GM12878 (cell line): Measurements from ENCODE around the gene CAMTA1. TPM values are rescaled to one million over a fixed set of nuclear protein-coding genes. Genes with fewer than 3 reads are reported as not detected.

Experiments
- ATAC-seq: fragments of 200-7000 bp; cut with Tn5 transposase; 3 replicates; pipeline ENCODE4 v1.9.1; 2020; ENCODE audit warnings: mild to moderate bottlenecking, moderate library complexity
- BruUV-seq: library from RNA; stranded (reverse); fragments of 400-500 nt; replicated peaks from 2 replicates; lab custom pipeline; 2021; lab: Mats Ljungman, UMichigan
- CTCF ChIA-PET: fragments of 300-600 bp; sonication (Branson Sonifier 250); formaldehyde crosslinking; extraction: SDS; loops from one replicate; lab custom pipeline; 2021; ENCODE audit warnings: inconsistent platforms; lab: Yijun Ruan, JAX
- POLR2A ChIA-PET: fragments of 350-600 bp; formaldehyde crosslinking; extraction: SDS; loops from one replicate; lab custom pipeline; 2021; ENCODE audit warnings: inconsistent platforms; lab: Charles Lee
- RAD21 ChIA-PET: fragments of 300-600 bp; sonication (Branson Sonifier 250); formaldehyde crosslinking; loops from one replicate; lab custom pipeline; 2023; ENCODE audit warnings: antibody characterized with exemption; ENCODE audit not compliant: unreplicated experiment; lab: Charles Lee
- SMC1A ChIA-PET: fragments of 300-600 bp; sonication (Branson Sonifier 250); formaldehyde crosslinking; loops from one replicate; lab custom pipeline; 2023; ENCODE audit not compliant: unreplicated experiment, uncharacterized antibody; lab: Charles Lee
- DNase-seq: peaks from one replicate; pipeline ENCODE4 v3.0.0-alpha.2; 2011; ENCODE audit warnings: low read depth, low spot score
- FAIRE-seq: peaks from 3 replicates; lab custom pipeline; 2011; peaks lifted over from hg19 to GRCh38; lab: Jason Lieb, UNC
- H2AFZ ChIP-seq: 2 replicates; pipeline ENCODE4 v1.6.0; 2011; ENCODE audit warnings: low read depth, low read length, control low read depth; ENCODE audit not compliant: control insufficient read depth
- H3K27ac ChIP-seq: 2 replicates; pipeline ENCODE4 v1.5.1; 2011; ENCODE audit warnings: control low read depth; ENCODE audit not compliant: control insufficient read depth, insufficient read depth
- H3K27me3 ChIP-seq, 2 experiments: replicated peaks in 1 of 2; 2 replicates each; pipeline versions ENCODE4 v1.6.0 to v1.6.1; 2011; ENCODE audit warnings: low read length in 1 of 2; ENCODE audit not compliant: control insufficient read depth in 2 of 2, insufficient read depth in 2 of 2
- H3K36me3 ChIP-seq, 2 experiments: 2 replicates each; pipeline ENCODE4 v1.5.1; 2011; ENCODE audit warnings: low read length in 1 of 2; ENCODE audit not compliant: control insufficient read depth in 2 of 2, insufficient read depth in 2 of 2
- H3K4me1 ChIP-seq: 2 replicates; pipeline ENCODE4 v1.6.1; 2011; ENCODE audit warnings: mild to moderate bottlenecking, low read length, moderate library complexity, mixed read lengths; ENCODE audit not compliant: control insufficient read depth, insufficient read depth
- H3K4me2 ChIP-seq: 2 replicates; pipeline ENCODE4 v1.6.0; 2011; ENCODE audit warnings: control low read depth; ENCODE audit not compliant: control insufficient read depth, insufficient read depth
- H3K4me3 ChIP-seq: fragments of 200-600 bp; sonication (generic); 2 replicates; pipeline ENCODE4 v1.5.1; 2016
- H3K79me2 ChIP-seq: 2 replicates; pipeline ENCODE4 v1.6.0; 2011; ENCODE audit warnings: low read length; ENCODE audit not compliant: control insufficient read depth, insufficient read depth
- H3K9ac ChIP-seq: 2 replicates; pipeline ENCODE4 v1.8.0; 2011; ENCODE audit warnings: low read length, control low read depth, mixed read lengths; ENCODE audit not compliant: control insufficient read depth, insufficient read depth
- H3K9me3 ChIP-seq: replicated peaks from 3 replicates; pipeline ENCODE4 v1.5.1; 2011; ENCODE audit warnings: mild to moderate bottlenecking, low read length; ENCODE audit not compliant: control insufficient read depth, insufficient read depth
- H4K20me1 ChIP-seq: 2 replicates; pipeline ENCODE4 v1.6.0; 2011; ENCODE audit not compliant: control insufficient read depth, insufficient read depth
- ATF2 ChIP-seq: IDR thresholded peaks from 2 replicates; pipeline ENCODE4 v1.6.1; 2012; ENCODE audit warnings: low read length, inconsistent platforms
- CEBPB ChIP-seq, 2 experiments: fragments of 150-350 bp in 1 of 2; IDR thresholded peaks; 2 replicates each; pipeline ENCODE4 v1.6.1; 2012 to 2014; ENCODE audit warnings: low read depth in 2 of 2, low read length in 2 of 2, borderline replicate concordance in 1 of 2, inconsistent platforms in 1 of 2
- CTCF ChIP-seq, 3 experiments: IDR thresholded peaks in 2 of 3; conservative IDR thresholded peaks in 1 of 3; 2 replicates each; pipeline ENCODE4 v1.5.1; 2011; ENCODE audit warnings: low read depth in 3 of 3, low read length in 3 of 3, mild to moderate bottlenecking in 3 of 3, control low read depth in 2 of 3, moderate library complexity in 2 of 3, inconsistent platforms in 1 of 3, mixed read lengths in 1 of 3; ENCODE audit not compliant: control insufficient read depth in 2 of 3, insufficient read depth in 1 of 3; ENCODE audit errors: extremely low read depth in 1 of 3
- EED ChIP-seq: sonication (generic); IDR thresholded peaks from 2 replicates; pipeline ENCODE4 v1.6.1; 2016; ENCODE audit warnings: antibody characterized with exemption, low read depth
- EP300 ChIP-seq, 2 experiments: fragments of 150-350 bp in 1 of 2; IDR thresholded peaks; 2 replicates each; pipeline ENCODE4 v1.6.1; 2011 to 2012; ENCODE audit warnings: low read depth in 2 of 2, low read length in 2 of 2, borderline replicate concordance in 1 of 2, improper control_type of control experiment in 1 of 2, inconsistent platforms in 1 of 2; ENCODE audit not compliant: control insufficient read depth in 1 of 2
- ETV6 ChIP-seq, 2 experiments: fragments of 450-650 bp in 1 of 2; IDR thresholded peaks in 1 of 2; conservative IDR thresholded peaks in 1 of 2; 2 replicates each; pipeline ENCODE4 v1.6.1; 2014; ENCODE audit warnings: antibody characterized with exemption in 1 of 2, borderline replicate concordance in 1 of 2, low read depth in 1 of 2, mild to moderate bottlenecking in 1 of 2, moderate library complexity in 1 of 2
- HDAC2 ChIP-seq: fragments of 200-600 bp; sonication (generic); IDR thresholded peaks from 2 replicates; pipeline ENCODE4 v1.6.1; 2017
- IKZF2 ChIP-seq, 2 experiments: fragments of 450-650 bp; IDR thresholded peaks; 2 replicates each; pipeline ENCODE4 v1.6.1; 2017; ENCODE audit warnings: mild to moderate bottlenecking in 2 of 2, moderate library complexity in 2 of 2
- NKRF ChIP-seq: fragments of 450-650 bp; conservative IDR thresholded peaks from 2 replicates; pipeline ENCODE4 v1.6.1; 2017; ENCODE audit warnings: mild to moderate bottlenecking, moderate library complexity
- RUNX3 ChIP-seq: IDR thresholded peaks from 2 replicates; pipeline ENCODE4 v1.6.1; 2012; ENCODE audit warnings: low read length, inconsistent platforms
- SP1 ChIP-seq: IDR thresholded peaks from one replicate; pipeline ENCODE4 v1.6.1; 2011; ENCODE audit warnings: low read depth, low read length
- SPI1 ChIP-seq: IDR thresholded peaks from 2 replicates; pipeline ENCODE4 v1.6.1; 2011; ENCODE audit warnings: low read depth, mild to moderate bottlenecking, low read length, moderate library complexity, borderline replicate concordance; ENCODE audit not compliant: insufficient read depth
- SRF ChIP-seq, 2 experiments: IDR thresholded peaks; 2 replicates each; pipeline ENCODE4 v1.6.1; 2011; ENCODE audit warnings: low read depth in 2 of 2, low read length in 2 of 2, mild to moderate bottlenecking in 1 of 2, moderate library complexity in 1 of 2
- TCF3 ChIP-seq: IDR thresholded peaks from 2 replicates; pipeline ENCODE4 v1.6.1; 2012; ENCODE audit warnings: low read depth, mild to moderate bottlenecking, low read length, borderline replicate concordance; ENCODE audit not compliant: insufficient read depth
- YY1 ChIP-seq: IDR thresholded peaks from 2 replicates; pipeline ENCODE4 v1.6.1; 2011; ENCODE audit warnings: low read depth, mild to moderate bottlenecking, low read length
- ZNF207 ChIP-seq: fragments of 450-650 bp; IDR thresholded peaks from 2 replicates; pipeline ENCODE4 v1.6.1; 2014; ENCODE audit warnings: antibody characterized with exemption, mild to moderate bottlenecking, borderline replicate concordance
- ZNF384 ChIP-seq: IDR thresholded peaks from 2 replicates; pipeline ENCODE4 v1.6.1; 2012; ENCODE audit warnings: low read depth, mild to moderate bottlenecking, low read length, improper control_type of control experiment, borderline replicate concordance
- ZSCAN29 ChIP-seq: fragments of 450-650 bp; IDR thresholded peaks from 2 replicates; pipeline ENCODE4 v1.6.1; 2017; ENCODE audit warnings: mild to moderate bottlenecking, moderate library complexity
- ZZZ3 ChIP-seq: IDR thresholded peaks from 2 replicates; pipeline ENCODE4 v1.6.1; 2011; ENCODE audit warnings: low read depth; ENCODE audit not compliant: control insufficient read depth, insufficient read length
- WGBS: methylation state at CpG from one replicate; pipeline ENCODE4 v1.1.6; 2016; ENCODE audit warnings: low lambda C conversion rate; ENCODE audit not compliant: insufficient replicate concordance, insufficient coverage; ENCODE audit errors: missing lambda C conversion rate; 5-methylcytosine and 5-hydroxymethylcytosine counted together
- in situ Hi-C: fragments of 300-500 bp; cut with MboI; formaldehyde crosslinking; loops from 9 replicates; pipeline ENCODE4 v1.14.3; 2018; ENCODE audit warnings: mixed read lengths
- intact Hi-C: fragments of 100-400 bp; cut with micrococcal nuclease; formaldehyde crosslinking; loops from one replicate; pipeline ENCODE4 v1.14.2; 2022; ENCODE audit not compliant: unreplicated experiment
- polyA plus RNA-seq, 11 experiments: library from polyadenylated mRNA; depleted of rRNA in 4 of 11; unstranded in 6 of 11; stranded (reverse) in 5 of 11; fragments of >200 nt; fragmentation: Nextera tagmentation in 4 of 11; fragmentation: Illumina TruSeq in 1 of 11; extraction: Ambion mirVana in 4 of 11; extraction: Trizol in 1 of 11; gene quantifications; 1 replicate in 1 of 11; 2 replicates in 10 of 11; pipeline versions ENCODE4 v1.2.1 to v1.2.3, GENCODE V29; 2011 to 2016; ENCODE audit warnings: inconsistent platforms in 2 of 11, missing spikeins in 2 of 11, low read depth in 1 of 11
- total RNA-seq, 4 experiments: library from RNA; depleted of rRNA in 3 of 4; stranded (reverse); fragments of >200 nt in 3 of 4; fragmentation: Illumina TruSeq in 1 of 4; extraction: Trizol in 1 of 4; gene quantifications; 2 replicates each; pipeline versions ENCODE4 v1.2.1 to v1.2.3, GENCODE V29; 2013 to 2021

Gene CAMTA1
- total and polyA plus RNA-seq, 10 of the 15 experiments (the other 5 are each of a cell fraction or from before 2014, with no cell fraction given): 37.7 to 148 (median 76.4) TPM

GRCh38 chr1:6776895-6777294 lies 8.4 kb upstream of the CAMTA1 start:
- peaks cover 28% of the 10 kb centered on the region for H3K4me1 ChIP-seq
- TF ChIP-seq ZNF207: no peak
- no peak for TF ChIP-seq SRF (IDR thresholded peaks at IDR 0.05; ENCODE audit: low read depth in 2 of 2, low read length in 2 of 2)
- no peak for TF ChIP-seq EP300 (IDR thresholded peaks at IDR 0.05; ENCODE audit: borderline replicate concordance in 1 of 2, control insufficient read depth in 1 of 2, low read depth in 2 of 2, low read length in 2 of 2)
- no peak for TF ChIP-seq HDAC2
- peak; percentile 58; the same call in 1 of the 2 replicates for TF ChIP-seq SPI1
- no peak for TF ChIP-seq CTCF (IDR thresholded peaks at IDR 0.05 in 2 of 3, conservative IDR thresholded peaks at IDR 0.05 in 1 of 3; ENCODE audit: control insufficient read depth in 2 of 3, extremely low read depth in 1 of 3, insufficient read depth in 1 of 3, low read depth in 3 of 3, low read length in 3 of 3)
- TF ChIP-seq ZZZ3: no peak
- TF ChIP-seq ZSCAN29: no peak
- peak; percentile 13; the same call in 1 of the 2 replicates for TF ChIP-seq RUNX3
- peak; percentile 18; the same call in 1 of the 2 replicates for TF ChIP-seq EED
- no peak for TF ChIP-seq ETV6 (conservative IDR thresholded peaks at IDR 0.05 in 1 of 2, IDR thresholded peaks at IDR 0.05 in 1 of 2; ENCODE audit: borderline replicate concordance in 1 of 2, low read depth in 1 of 2)
- no peak for TF ChIP-seq CEBPB (IDR thresholded peaks at IDR 0.05; ENCODE audit: borderline replicate concordance in 1 of 2, low read depth in 2 of 2, low read length in 2 of 2)
- no peak for TF ChIP-seq IKZF2 (IDR thresholded peaks at IDR 0.05)
- no peak for TF ChIP-seq ATF2
- TF ChIP-seq YY1: no peak
- no peak for TF ChIP-seq TCF3
- no peak for TF ChIP-seq SP1
- no peak for TF ChIP-seq NKRF
- TF ChIP-seq ZNF384: no peak
- intact Hi-C loops (no loop called here), in situ Hi-C loops (no loop called here)
- no TSS peak for BruUV-seq
- no peak overlapping the region; the same call in none of the 2 replicates for H2AFZ ChIP-seq
- H3K4me3 ChIP-seq: no peak overlapping the region
- no peaks in the 10 kb centered on the region for H3K36me3 ChIP-seq
- CTCF ChIA-PET: interaction anchor here (1.5 kb wide), 1 partner anchor 50 kb away, joined by 5 read pairs; no protein-coding TSS in a partner anchor
- SMC1A ChIA-PET: no interaction called here
- no peaks in the 10 kb centered on the region for H3K79me2 ChIP-seq
- peaks cover 7% of the 10 kb centered on the region; the same call in 2 of the 3 replicates for H3K9me3 ChIP-seq
- no peak for FAIRE-seq
- peak overlapping the region; percentile 62 for H3K4me2 ChIP-seq
- no peaks in the 10 kb centered on the region for H3K27me3 ChIP-seq
- H3K27ac ChIP-seq: 0 out of 2 replicates have a peak overlapping the region, but pooled peaks have one; percentile 29
- no peak overlapping the region for H3K9ac ChIP-seq
- H4K20me1 ChIP-seq: no peaks in the 10 kb centered on the region
- POLR2A ChIA-PET: no interaction called here
- ATAC-seq: peak; percentile 59
- no peak for DNase-seq
- RAD21 ChIA-PET: no interaction called here
- WGBS: 15% methylated on average over 7 of the region's 7 CpGs
